Caco-2 (cell line): ENCODE measurements around the gene CHKA. TPM values are rescaled to one million over a fixed set of nuclear protein-coding genes. Genes with fewer than 3 reads are reported as not detected.
A peak's percentile ranks its signal among the peaks of the same experiment; 100 is the strongest.

Source experiments
- BruUV-seq: library from RNA; stranded (reverse); fragments of 400-500 nt; replicated peaks from 2 replicates; lab custom pipeline; 2021; lab: Mats Ljungman, UMichigan
- CTCF ChIA-PET: fragments of 300-600 bp; sonication (Branson Sonifier 250); formaldehyde crosslinking; loops from one replicate; lab custom pipeline; 2022; ENCODE audit warnings: antibody characterized with exemption; lab: Charles Lee
- POLR2A ChIA-PET: fragments of 300-600 bp; sonication (Branson Sonifier 250); formaldehyde crosslinking; loops from one replicate; lab custom pipeline; 2022; ENCODE audit warnings: antibody characterized with exemption; lab: Charles Lee
- DNase-seq, 2 experiments: peaks; one replicate each; pipeline versions ENCODE4 v3.0.0 to v3.0.0-alpha.2; 2020 to 2022
- H3K27me3 ChIP-seq: replicated peaks from 2 replicates; pipeline ENCODE4 v1.6.0; 2011; ENCODE audit warnings: low read length; ENCODE audit not compliant: control insufficient read depth, insufficient read depth
- H3K36me3 ChIP-seq: 2 replicates; pipeline ENCODE4 v1.5.1; 2011; ENCODE audit warnings: low read length; ENCODE audit not compliant: control insufficient read depth, insufficient read depth
- H3K4me1 ChIP-seq: fragments of 250-450 bp; sonication (Bioruptor Pico); 2 replicates; pipeline ENCODE4 v1.5.1; 2020; ENCODE audit warnings: mild to moderate bottlenecking
- H3K4me3 ChIP-seq: 2 replicates; pipeline ENCODE4 v1.5.1; 2011; ENCODE audit warnings: low read depth, mild to moderate bottlenecking, control low read depth, low read length
- H3K9me3 ChIP-seq: fragments of 250-450 bp; sonication (Bioruptor Pico); 2 replicates; pipeline ENCODE4 v1.5.1; 2020; ENCODE audit warnings: mild to moderate bottlenecking, moderate library complexity
- H3K27ac Mint-ChIP-seq: one replicate; pipeline ENCODE4 v1.8.0; 2022; ENCODE audit warnings: mixed read lengths; ENCODE audit not compliant: unreplicated experiment
- H3K27me3 Mint-ChIP-seq: one replicate; pipeline ENCODE4 v1.8.0; 2022; ENCODE audit warnings: mixed read lengths; ENCODE audit not compliant: insufficient read depth, unreplicated experiment
- H3K36me3 Mint-ChIP-seq: one replicate; pipeline ENCODE4 v1.8.0; 2022; ENCODE audit warnings: mild to moderate bottlenecking, mixed read lengths; ENCODE audit not compliant: insufficient read depth, unreplicated experiment
- H3K4me1 Mint-ChIP-seq: one replicate; pipeline ENCODE4 v1.8.0; 2022; ENCODE audit warnings: low read depth, mixed read lengths; ENCODE audit not compliant: unreplicated experiment
- H3K4me3 Mint-ChIP-seq: one replicate; pipeline ENCODE4 v1.8.0; 2022; ENCODE audit warnings: mild to moderate bottlenecking, moderate library complexity, mixed read lengths; ENCODE audit not compliant: unreplicated experiment
- H3K9me3 Mint-ChIP-seq: one replicate; pipeline ENCODE4 v1.8.0; 2022; ENCODE audit warnings: mixed read lengths; ENCODE audit not compliant: unreplicated experiment
- intact Hi-C: fragments of 100-400 bp; cut with micrococcal nuclease; formaldehyde crosslinking; loops from one replicate; pipeline ENCODE4 v1.10.0; 2022; ENCODE audit not compliant: unreplicated experiment
- total RNA-seq: library from RNA; stranded (reverse); gene quantifications from 2 replicates; pipeline ENCODE4 v1.2.3, GENCODE V29; 2022
- TF ChIP-seq, protein P1 (sequence below), 2 experiments: fragments of 200-600 bp in 1 of 2; IDR thresholded peaks; 1 replicate in 1 of 2; 2 replicates in 1 of 2; pipeline versions ENCODE4 v1.5.1 to v1.8.0; 2011 to 2022; ENCODE audit warnings: antibody characterized with exemption in 1 of 2, control low read depth in 1 of 2, inconsistent platforms in 1 of 2, low read depth in 1 of 2, low read length in 1 of 2, mild to moderate bottlenecking in 1 of 2, moderate library complexity in 1 of 2; ENCODE audit not compliant: insufficient read depth in 1 of 2, severe bottlenecking in 1 of 2, unreplicated experiment in 1 of 2

Gene CHKA
- total RNA-seq, 1 experiment from 2014 or later, result 169 TPM

DNA sequence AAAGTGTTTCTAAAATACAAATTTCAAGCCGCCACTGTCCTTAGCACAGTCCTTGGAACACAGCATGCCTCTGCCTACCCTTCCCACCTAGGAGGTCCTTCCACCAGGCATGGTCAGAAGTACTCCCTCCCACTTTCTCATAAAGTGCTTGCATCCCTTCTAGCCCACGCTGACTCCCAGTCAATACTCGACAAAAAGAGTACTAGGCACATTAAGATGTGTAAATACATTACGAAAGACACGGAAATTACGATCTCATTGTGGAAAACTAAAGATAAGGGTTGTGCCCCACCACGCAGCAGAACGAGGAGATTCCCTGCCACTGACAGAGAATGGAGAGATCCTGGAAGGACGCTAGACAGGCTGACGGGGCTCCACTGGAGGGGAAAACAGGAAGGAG is 13.5 kb downstream of the CHKA start:
- Mint-ChIP-seq H3K27ac (peak overlapping the region; percentile 59), H3K4me1 (peaks cover 35% of the 10 kb centered on the region), H3K27me3 (no peaks in the 10 kb centered on the region), H3K9me3 (no peaks in the 10 kb centered on the region), H3K36me3 (peaks cover 61% of the 10 kb centered on the region), H3K4me3 (peak overlapping the region; percentile 39)
- TF ChIP-seq, protein P1, sequence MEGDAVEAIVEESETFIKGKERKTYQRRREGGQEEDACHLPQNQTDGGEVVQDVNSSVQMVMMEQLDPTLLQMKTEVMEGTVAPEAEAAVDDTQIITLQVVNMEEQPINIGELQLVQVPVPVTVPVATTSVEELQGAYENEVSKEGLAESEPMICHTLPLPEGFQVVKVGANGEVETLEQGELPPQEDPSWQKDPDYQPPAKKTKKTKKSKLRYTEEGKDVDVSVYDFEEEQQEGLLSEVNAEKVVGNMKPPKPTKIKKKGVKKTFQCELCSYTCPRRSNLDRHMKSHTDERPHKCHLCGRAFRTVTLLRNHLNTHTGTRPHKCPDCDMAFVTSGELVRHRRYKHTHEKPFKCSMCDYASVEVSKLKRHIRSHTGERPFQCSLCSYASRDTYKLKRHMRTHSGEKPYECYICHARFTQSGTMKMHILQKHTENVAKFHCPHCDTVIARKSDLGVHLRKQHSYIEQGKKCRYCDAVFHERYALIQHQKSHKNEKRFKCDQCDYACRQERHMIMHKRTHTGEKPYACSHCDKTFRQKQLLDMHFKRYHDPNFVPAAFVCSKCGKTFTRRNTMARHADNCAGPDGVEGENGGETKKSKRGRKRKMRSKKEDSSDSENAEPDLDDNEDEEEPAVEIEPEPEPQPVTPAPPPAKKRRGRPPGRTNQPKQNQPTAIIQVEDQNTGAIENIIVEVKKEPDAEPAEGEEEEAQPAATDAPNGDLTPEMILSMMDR (IDR thresholded peaks at IDR 0.05; ENCODE audit: insufficient read depth in 1 of 2, low read depth in 1 of 2, low read length in 1 of 2, severe bottlenecking in 1 of 2, unreplicated experiment in 1 of 2), result no peak
- no peak for DNase-seq
- Histone ChIP-seq H3K27me3 (no peaks in the 10 kb centered on the region), H3K4me1 (peaks cover 37% of the 10 kb centered on the region), H3K36me3 (peaks cover 3% of the 10 kb centered on the region; the same call in 1 of the 2 replicates), H3K9me3 (no peaks in the 10 kb centered on the region), H3K4me3 (no peak overlapping the region)
- ChIA-PET POLR2A (no interaction called here), CTCF (interaction anchor here (1.0 to 1.1 kb wide), 2 partner anchors 10 to 101 kb away, joined by 3 to 4 read pairs; no protein-coding TSS in a partner anchor)
- intact Hi-C loops, result loop anchor here (5.0 kb wide), 3 partner anchors 40 to 100 kb away; no protein-coding TSS in a partner anchor
- no TSS peak for BruUV-seq

DNA sequence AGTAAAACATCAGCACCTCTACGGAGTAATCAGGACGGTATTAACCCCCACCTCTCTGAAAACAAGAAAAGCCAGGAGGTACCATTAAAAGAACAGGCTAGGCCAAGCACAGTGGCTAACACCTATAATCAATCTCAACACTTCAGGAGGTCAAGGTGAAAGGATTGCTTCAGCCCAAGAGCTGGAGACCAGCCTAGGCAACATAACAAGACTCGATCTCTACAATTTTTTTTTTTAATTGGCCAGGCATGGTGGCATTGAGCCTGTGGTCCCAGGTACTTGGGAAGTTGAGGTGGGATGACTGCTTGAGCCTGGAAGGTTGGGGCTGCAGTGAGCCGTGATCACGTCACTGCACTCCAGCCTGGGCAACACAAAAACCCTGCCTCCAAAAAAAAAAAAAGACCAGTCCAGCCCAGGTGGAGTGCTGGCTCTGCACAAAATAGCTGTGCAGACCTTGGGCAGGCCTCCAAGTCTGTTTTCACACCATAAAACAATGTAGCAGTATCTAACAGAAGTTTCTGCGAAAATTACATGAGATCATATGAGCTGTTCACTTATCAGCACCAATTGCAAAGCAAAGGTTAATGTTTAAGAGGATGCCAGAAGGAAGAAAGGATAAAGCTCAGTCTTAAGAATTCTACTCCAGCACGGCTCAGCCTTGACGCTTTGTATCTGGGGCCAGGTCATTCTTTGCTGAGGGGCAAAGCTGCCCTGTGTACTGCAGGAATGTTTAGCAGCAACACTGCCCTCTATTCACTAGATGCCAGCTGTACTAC is 14.8 kb downstream of the CHKA start:
- intact Hi-C loops, result loop anchor here (5.0 kb wide), 3 partner anchors 41 to 101 kb away; no protein-coding TSS in a partner anchor
- peaks cover 44% of the 10 kb centered on the region for H3K4me1 Mint-ChIP-seq
- H3K27me3 ChIP-seq, result no peaks in the 10 kb centered on the region
- H3K4me1 ChIP-seq, result peaks cover 37% of the 10 kb centered on the region
- no peaks in the 10 kb centered on the region for H3K9me3 ChIP-seq
- no TSS peak for BruUV-seq
- H3K9me3 Mint-ChIP-seq, result no peaks in the 10 kb centered on the region
- no peaks in the 10 kb centered on the region for H3K27me3 Mint-ChIP-seq
- peaks cover 59% of the 10 kb centered on the region for H3K36me3 Mint-ChIP-seq
- CTCF ChIA-PET, result interaction anchor here (0.6 to 1.1 kb wide), 9 partner anchors 15 to 753 kb away, joined by 3 to 7 read pairs (median 3); partner anchors contain the start of genes CHKA and POLD4
- H3K27ac Mint-ChIP-seq, result peak overlapping the region; percentile 59
- H3K4me3 ChIP-seq, result no peak overlapping the region
- DNase-seq, result peak; percentile 62 to 71
- POLR2A ChIA-PET, result interaction anchor here (0.5 to 0.8 kb wide), 4 partner anchors 8 to 96 kb away, joined by 3 to 9 read pairs (median 4); no protein-coding TSS in a partner anchor
- TF ChIP-seq, protein P1 (IDR thresholded peaks at IDR 0.05; ENCODE audit: insufficient read depth in 1 of 2, low read depth in 1 of 2, low read length in 1 of 2, severe bottlenecking in 1 of 2, unreplicated experiment in 1 of 2), result no peak
- H3K36me3 ChIP-seq, result peaks cover 3% of the 10 kb centered on the region; the same call in 1 of the 2 replicates
- peak overlapping the region; percentile 40 for H3K4me3 Mint-ChIP-seq
